DND-41 (cell line): ENCODE results near the gene RNF31.
"Not testable (repeated sequence)": the region's sequence is repeated elsewhere in the genome, so short reads cannot be mapped to it uniquely, and the experiment has no call there.

Source experiments
- ATAC-seq: fragments of 200-7000 bp; cut with Tn5 transposase; 3 replicates; pipeline ENCODE4 v1.9.1; 2021; ENCODE audit warnings: low read depth; ENCODE audit not compliant: insufficient read depth
- DNase-seq: peaks from one replicate; pipeline ENCODE4 v3.0.0-alpha.2; 2020
- H2AFZ ChIP-seq: 2 replicates; pipeline ENCODE4 v1.6.0; 2012; ENCODE audit warnings: low read depth, low read length
- H3K27ac ChIP-seq: 2 replicates; pipeline ENCODE4 v1.5.1; 2012; ENCODE audit warnings: low read length, inconsistent platforms
- H3K27me3 ChIP-seq: fragments of 200-600 bp; sonication (generic); 2 replicates; pipeline ENCODE4 v1.6.0; 2012; ENCODE audit warnings: low read length, mild to moderate bottlenecking, inconsistent platforms; ENCODE audit not compliant: insufficient read depth, poor library complexity
- H3K36me3 ChIP-seq: 2 replicates; pipeline ENCODE4 v1.5.1; 2012; ENCODE audit warnings: low read length, inconsistent platforms; ENCODE audit not compliant: insufficient read depth
- H3K4me1 ChIP-seq: 2 replicates; pipeline ENCODE4 v1.5.1; 2012; ENCODE audit warnings: mild to moderate bottlenecking, low read length; ENCODE audit not compliant: insufficient read depth
- H3K4me2 ChIP-seq: 2 replicates; pipeline ENCODE4 v1.6.0; 2012; ENCODE audit warnings: mild to moderate bottlenecking, moderate library complexity, low read length, inconsistent platforms; ENCODE audit not compliant: insufficient read depth
- H3K4me3 ChIP-seq, 2 experiments: fragments of 200-600 bp in 1 of 2; shearing (Covaris generic) in 1 of 2; 2 replicates each; pipeline ENCODE4 v1.5.1; 2012 to 2016; ENCODE audit warnings: inconsistent platforms in 2 of 2, low read length in 2 of 2, mild to moderate bottlenecking in 2 of 2, low read depth in 1 of 2, moderate library complexity in 1 of 2
- H3K79me2 ChIP-seq: 2 replicates; pipeline ENCODE4 v1.6.0; 2012; ENCODE audit warnings: low read length, inconsistent platforms; ENCODE audit not compliant: insufficient read depth
- H3K9ac ChIP-seq: 2 replicates; pipeline ENCODE4 v1.6.0; 2012; ENCODE audit warnings: low read depth, mild to moderate bottlenecking, inconsistent platforms, low read length, moderate library complexity
- H3K9me3 ChIP-seq: 2 replicates; pipeline ENCODE4 v1.5.1; 2012; ENCODE audit warnings: low read length, moderate library complexity, mild to moderate bottlenecking, inconsistent platforms; ENCODE audit not compliant: insufficient read depth, severe bottlenecking
- H4K20me1 ChIP-seq: 2 replicates; pipeline ENCODE4 v1.6.0; 2012; ENCODE audit warnings: low read length; ENCODE audit not compliant: insufficient read depth
- CTCF ChIP-seq: IDR thresholded peaks from 2 replicates; pipeline ENCODE4 v1.5.1; 2012; ENCODE audit warnings: borderline replicate concordance, low read length, moderate library complexity, mild to moderate bottlenecking; ENCODE audit not compliant: poor library complexity, severe bottlenecking; ENCODE audit errors: extremely low read depth
- EZH2 ChIP-seq: IDR thresholded peaks from 3 replicates; pipeline ENCODE4 v1.6.1; 2012; ENCODE audit warnings: borderline replicate concordance, low read depth, mild to moderate bottlenecking, moderate library complexity, low read length, inconsistent platforms; ENCODE audit not compliant: severe bottlenecking

Gene RNF31

GRCh38 chr14:24103451-24103850 is 43.8 kb upstream of the RNF31 start:
- no peak overlapping the region for H3K4me2 ChIP-seq
- H3K79me2 ChIP-seq, result no peaks in the 10 kb centered on the region
- H3K4me1 ChIP-seq, result peaks cover 4% of the 10 kb centered on the region
- no peaks in the 10 kb centered on the region for H3K9me3 ChIP-seq
- no peaks in the 10 kb centered on the region for H3K27me3 ChIP-seq
- peaks cover 41% of the 10 kb centered on the region for H3K36me3 ChIP-seq
- H2AFZ ChIP-seq, result no peak overlapping the region
- ATAC-seq, result no peak
- H3K27ac ChIP-seq, result no peak overlapping the region
- no peaks in the 10 kb centered on the region for H4K20me1 ChIP-seq
- H3K4me3 ChIP-seq, result no peak overlapping the region
- DNase-seq, result no peak
- TF ChIP-seq EZH2, result no peak
- no peak overlapping the region for H3K9ac ChIP-seq

GRCh38 chr14:24105609-24106239 is 41.6 kb upstream of the RNF31 start:
- H3K79me2 ChIP-seq, ATAC-seq, H2AFZ ChIP-seq, H3K4me2 ChIP-seq, H3K9me3 ChIP-seq, H3K27ac ChIP-seq, H3K9ac ChIP-seq, H4K20me1 ChIP-seq, H3K27me3 ChIP-seq, H3K4me3 ChIP-seq, DNase-seq: not testable (repeated sequence)
- Histone ChIP-seq H3K36me3 (peaks cover 21% of the 10 kb centered on the region), H3K4me1 (peaks cover 13% of the 10 kb centered on the region)

GRCh38 chr14:24106672-24107271 is 40.5 kb upstream of the RNF31 start:
- Histone ChIP-seq H2AFZ (no peak overlapping the region), H3K4me1 (peaks cover 13% of the 10 kb centered on the region), H3K9ac (no peak overlapping the region), H3K9me3 (no peaks in the 10 kb centered on the region), H3K27me3 (no peaks in the 10 kb centered on the region), H4K20me1 (no peaks in the 10 kb centered on the region), H3K36me3 (peaks cover 17% of the 10 kb centered on the region), H3K79me2 (no peaks in the 10 kb centered on the region), H3K4me2 (no peak overlapping the region), H3K4me3 (no peak overlapping the region), H3K27ac (no peak overlapping the region)
- ATAC-seq, result no peak
- TF ChIP-seq EZH2 (no peak), CTCF (no peak)
- DNase-seq, result no peak

GRCh38 chr14:24108336-24108874 is 38.9 kb upstream of the RNF31 start:
- peak overlapping the region; percentile 60 for H2AFZ ChIP-seq
- peaks cover 6% of the 10 kb centered on the region for H3K36me3 ChIP-seq
- H3K4me1 ChIP-seq, result peaks cover 15% of the 10 kb centered on the region
- TF ChIP-seq CTCF, result no peak
- no peak for TF ChIP-seq EZH2
- H3K9ac ChIP-seq, result peak overlapping the region; percentile 37; the same call in 1 of the 2 replicates
- no peaks in the 10 kb centered on the region for H3K27me3 ChIP-seq
- H3K4me2 ChIP-seq, result peak overlapping the region; percentile 25; the same call in 1 of the 2 replicates
- ATAC-seq (no peak), DNase-seq (no peak)
- peak overlapping the region; percentile 82 for H3K27ac ChIP-seq
- H3K4me3 ChIP-seq, result no peak overlapping the region
- no peaks in the 10 kb centered on the region for H3K9me3 ChIP-seq
- peaks cover 2% of the 10 kb centered on the region for H3K79me2 ChIP-seq
- H4K20me1 ChIP-seq, result no peaks in the 10 kb centered on the region
